Stimulated activated CD4-positive, alpha-beta T cell treated with anti-CD3 and anti-CD28 coated beads, Interleukin-15, amount 100 ng/mL, for 24 hours (primary cell): ENCODE measurements around the gene MAGED2.
"Not testable (repeated sequence)": the region's sequence is repeated elsewhere in the genome, so short reads cannot be mapped to it uniquely, and the experiment has no call there.

ENCODE experiments used
- DNase-seq: peaks from one replicate; pipeline ENCODE4 v3.0.0-alpha.2; 2020

Gene MAGED2

GRCh38 chrX:54807524-54808108 is at the start of gene MAGED2:
MAGED2 (plus strand) TSS chrX:54807745; CDS start chrX:54809332, 1,587 bp downstream.
- peak; percentile 24 for DNase-seq

GRCh38 chrX:54758114-54759055 is 49.2 kb upstream of the MAGED2 start:
- no peak for DNase-seq

- DNase-seq = not testable (repeated sequence)
Observed at GRCh38 chrX:54774391-54775094, 33.0 kb upstream of the MAGED2 start.

- no peak for DNase-seq
Observed at GRCh38 chrX:54776061-54776460, 31.5 kb upstream of the MAGED2 start.

GRCh38 chrX:54776987-54777672 is 30.4 kb upstream of the MAGED2 start:
- DNase-seq = no peak

GRCh38 chrX:54785901-54786300 is 21.6 kb upstream of the MAGED2 start:
- peak; percentile 10 for DNase-seq

- DNase-seq = peak; percentile 35
Observed at GRCh38 chrX:54786967-54787366, 20.6 kb upstream of the MAGED2 start.

GRCh38 chrX:54788446-54788845 is 19.1 kb upstream of the MAGED2 start:
- no peak for DNase-seq

- not testable (repeated sequence) for DNase-seq
Observed at GRCh38 chrX:54789405-54789804, 18.1 kb upstream of the MAGED2 start.

- DNase-seq = no peak
Observed at GRCh38 chrX:54794028-54794427, 13.5 kb upstream of the MAGED2 start.

GRCh38 chrX:54794795-54795194 is 12.8 kb upstream of the MAGED2 start:
- no peak for DNase-seq

GRCh38 chrX:54798137-54798536 is 9.4 kb upstream of the MAGED2 start, which contains the start of gene ITIH6:
ITIH6 (minus strand) TSS chrX:54798255; CDS start chrX:54798210, 45 bp downstream.
- DNase-seq = no peak

GRCh38 chrX:54799046-54799445 is 8.5 kb upstream of the MAGED2 start:
- DNase-seq = no peak

- peak; percentile 48 for DNase-seq
Observed at GRCh38 chrX:54808109-54808604, 612 bp downstream of the MAGED2 start.

- DNase-seq = peak; percentile 91
Observed at GRCh38 chrX:54808605-54809483, 1.3 kb downstream of the MAGED2 start.

- no peak for DNase-seq
Observed at GRCh38 chrX:54810532-54810931, 3.0 kb downstream of the MAGED2 start.

- DNase-seq = no peak
Observed at GRCh38 chrX:54811301-54811885, 3.8 kb downstream of the MAGED2 start.

- no peak for DNase-seq
Observed at GRCh38 chrX:54812306-54812705, 4.8 kb downstream of the MAGED2 start.

GRCh38 chrX:54817220-54817820 is 9.8 kb downstream of the MAGED2 start:
- DNase-seq = no peak

GRCh38 chrX:54818221-54818620 is 10.7 kb downstream of the MAGED2 start:
- no peak for DNase-seq

- DNase-seq = no peak
Observed at GRCh38 chrX:54819201-54819600, 11.7 kb downstream of the MAGED2 start.
